Liver (tissue), 9 donors: Measurements from ENCODE around the gene SLC51B. TPM values are rescaled to one million over a fixed set of nuclear protein-coding genes. Genes with fewer than 3 reads are reported as not detected.

Experiments used
- DNase-seq: peaks from one replicate; pipeline ENCODE4 v3.0.0-alpha.2; 2017; ENCODE audit warnings: low spot score
- H3K27ac ChIP-seq, 2 donors: one replicate each; pipeline ENCODE4 v1.7.0; 2013; ENCODE audit warnings: inconsistent platforms in 2 of 2, low read length in 2 of 2, control low read depth in 1 of 2, low read depth in 1 of 2, mild to moderate bottlenecking in 1 of 2
- H3K27me3 ChIP-seq, 4 donors: one replicate each; pipeline versions ENCODE4 v1.6.1 to v1.7.0; 2013; ENCODE audit warnings: low read length in 3 of 4, inconsistent platforms in 1 of 4, mild to moderate bottlenecking in 1 of 4, moderate library complexity in 1 of 4; ENCODE audit not compliant: control insufficient read depth in 4 of 4, insufficient read depth in 4 of 4
- H3K36me3 ChIP-seq, 4 donors: one replicate each; pipeline versions ENCODE4 v1.6.1 to v1.7.0; 2013; ENCODE audit warnings: low read length in 3 of 4, mild to moderate bottlenecking in 3 of 4, low read depth in 1 of 4, moderate library complexity in 1 of 4; ENCODE audit not compliant: control insufficient read depth in 4 of 4, insufficient read depth in 3 of 4
- H3K4me1 ChIP-seq, 4 donors: one replicate each; pipeline versions ENCODE4 v1.6.1 to v1.7.0; 2013; ENCODE audit warnings: low read length in 3 of 4, mild to moderate bottlenecking in 3 of 4, moderate library complexity in 1 of 4; ENCODE audit not compliant: control insufficient read depth in 4 of 4, insufficient read depth in 4 of 4
- H3K4me3 ChIP-seq, 3 donors: one replicate each; pipeline versions ENCODE4 v1.6.1 to v1.7.0; 2013; ENCODE audit warnings: low read length in 3 of 3, control low read depth in 1 of 3, low read depth in 1 of 3, mild to moderate bottlenecking in 1 of 3
- H3K9ac ChIP-seq, 2 donors: one replicate each; pipeline ENCODE4 v1.7.0; 2013; ENCODE audit warnings: low read length in 2 of 2, mild to moderate bottlenecking in 2 of 2, moderate library complexity in 2 of 2, control low read depth in 1 of 2, low read depth in 1 of 2
- H3K9me3 ChIP-seq, 4 donors: one replicate each; pipeline versions ENCODE4 v1.6.1 to v1.7.0; 2013; ENCODE audit warnings: low read length in 3 of 4; ENCODE audit not compliant: control insufficient read depth in 4 of 4
- EGR1 ChIP-seq, 2 donors: IDR thresholded peaks; 2 replicates each; pipeline ENCODE4 v1.6.1; 2016 to 2018; ENCODE audit warnings: antibody characterized with exemption in 2 of 2, low read depth in 2 of 2
- FOXA1 ChIP-seq: IDR thresholded peaks from 2 replicates; pipeline ENCODE4 v1.6.1; 2016; ENCODE audit warnings: antibody characterized with exemption
- FOXA2 ChIP-seq: IDR thresholded peaks from 2 replicates; pipeline ENCODE4 v1.6.1; 2016; ENCODE audit warnings: antibody characterized with exemption
- GABPA ChIP-seq, 2 donors: IDR thresholded peaks in 1 of 2; conservative IDR thresholded peaks in 1 of 2; 2 replicates each; pipeline ENCODE4 v1.6.1; 2016; ENCODE audit warnings: antibody characterized with exemption in 2 of 2, mild to moderate bottlenecking in 1 of 2, moderate library complexity in 1 of 2
- HNF4A ChIP-seq, 2 donors: conservative IDR thresholded peaks; 2 replicates each; pipeline ENCODE4 v1.6.1; 2016; ENCODE audit warnings: antibody characterized with exemption in 2 of 2, mild to moderate bottlenecking in 2 of 2
- HNF4G ChIP-seq: IDR thresholded peaks from 2 replicates; pipeline ENCODE4 v1.6.1; 2016; ENCODE audit warnings: antibody characterized with exemption
- JUND ChIP-seq, 2 donors: IDR thresholded peaks; 2 replicates each; pipeline ENCODE4 v1.6.1; 2016; ENCODE audit warnings: antibody characterized with exemption in 2 of 2
- NR2F2 ChIP-seq: IDR thresholded peaks from 2 replicates; pipeline ENCODE4 v1.6.1; 2016; ENCODE audit warnings: antibody characterized with exemption
- RAD21 ChIP-seq, 2 donors: IDR thresholded peaks; 2 replicates each; pipeline ENCODE4 v1.6.1; 2016; ENCODE audit warnings: antibody characterized with exemption in 2 of 2, mild to moderate bottlenecking in 2 of 2
- REST ChIP-seq: IDR thresholded peaks from 2 replicates; pipeline ENCODE4 v1.6.1; 2016; ENCODE audit warnings: antibody characterized with exemption, mild to moderate bottlenecking
- RXRA ChIP-seq, 2 donors: IDR thresholded peaks; 2 replicates each; pipeline ENCODE4 v1.6.1; 2017 to 2018; ENCODE audit warnings: antibody characterized with exemption in 2 of 2, mild to moderate bottlenecking in 1 of 2
- SP1 ChIP-seq: IDR thresholded peaks from 2 replicates; pipeline ENCODE4 v1.6.1; 2018; ENCODE audit warnings: antibody characterized with exemption, mild to moderate bottlenecking
- TAF1 ChIP-seq: conservative IDR thresholded peaks from 2 replicates; pipeline ENCODE4 v1.6.1; 2016; ENCODE audit warnings: antibody characterized with exemption, mild to moderate bottlenecking
- YY1 ChIP-seq: IDR thresholded peaks from 2 replicates; pipeline ENCODE4 v1.6.1; 2016; ENCODE audit warnings: antibody characterized with exemption, mild to moderate bottlenecking
- WGBS: extraction: QIAGEN DNeasy Blood & Tissue Kit; methylation state at CpG from one replicate; pipeline ENCODE4 v1.1.7; 2013; 5-methylcytosine and 5-hydroxymethylcytosine counted together
- polyA plus RNA-seq, 2 donors: library from polyadenylated mRNA; stranded (reverse) in 1 of 2; unstranded in 1 of 2; fragments of 200-250 nt in 1 of 2; fragments of >200 nt in 1 of 2; fragmentation: Nextera tagmentation in 1 of 2; extraction: Ambion mirVana in 1 of 2; gene quantifications; one replicate each; pipeline versions ENCODE4 v1.2.1 to v1.2.3, GENCODE V29; 2013 to 2015
- total RNA-seq, 2 donors: library from RNA; depleted of rRNA; stranded (reverse); fragments of >200 nt; gene quantifications; one replicate each; pipeline ENCODE4 v1.2.3, GENCODE V29; 2014
- TF ChIP-seq, protein P1 (sequence below): IDR thresholded peaks from 2 replicates; pipeline ENCODE4 v1.6.1; 2016; ENCODE audit warnings: antibody characterized with exemption
- TF ChIP-seq, protein P2 (sequence below): IDR thresholded peaks from 2 replicates; pipeline ENCODE4 v1.6.1; 2016; ENCODE audit warnings: antibody characterized with exemption
- TF ChIP-seq, protein P3 (sequence below): fragments of 150-350 bp; IDR thresholded peaks from 2 replicates; pipeline ENCODE4 v1.5.1; 2017; ENCODE audit warnings: improper control_type of control experiment, low read depth, low read length; ENCODE audit not compliant: missing input control
- TF ChIP-seq, protein P4 (sequence below): IDR thresholded peaks from 2 replicates; pipeline ENCODE4 v1.6.1; 2016; ENCODE audit warnings: antibody characterized with exemption
- donor health status: healthy.
- donor health status: healthy.
- donor health status: healthy.
- donor health status: healthy.
- donor health status: healthy.

Gene SLC51B
- total and polyA plus RNA-seq, 4 donors, result 0.25 to 2.1 (median 1.1) TPM

- TF ChIP-seq, protein P1, sequence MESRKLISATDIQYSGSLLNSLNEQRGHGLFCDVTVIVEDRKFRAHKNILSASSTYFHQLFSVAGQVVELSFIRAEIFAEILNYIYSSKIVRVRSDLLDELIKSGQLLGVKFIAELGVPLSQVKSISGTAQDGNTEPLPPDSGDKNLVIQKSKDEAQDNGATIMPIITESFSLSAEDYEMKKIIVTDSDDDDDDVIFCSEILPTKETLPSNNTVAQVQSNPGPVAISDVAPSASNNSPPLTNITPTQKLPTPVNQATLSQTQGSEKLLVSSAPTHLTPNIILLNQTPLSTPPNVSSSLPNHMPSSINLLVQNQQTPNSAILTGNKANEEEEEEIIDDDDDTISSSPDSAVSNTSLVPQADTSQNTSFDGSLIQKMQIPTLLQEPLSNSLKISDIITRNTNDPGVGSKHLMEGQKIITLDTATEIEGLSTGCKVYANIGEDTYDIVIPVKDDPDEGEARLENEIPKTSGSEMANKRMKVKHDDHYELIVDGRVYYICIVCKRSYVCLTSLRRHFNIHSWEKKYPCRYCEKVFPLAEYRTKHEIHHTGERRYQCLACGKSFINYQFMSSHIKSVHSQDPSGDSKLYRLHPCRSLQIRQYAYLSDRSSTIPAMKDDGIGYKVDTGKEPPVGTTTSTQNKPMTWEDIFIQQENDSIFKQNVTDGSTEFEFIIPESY, result no peak
- TF ChIP-seq JUND (IDR thresholded peaks at IDR 0.05) (no peak), EGR1 (IDR thresholded peaks at IDR 0.05; ENCODE audit: low read depth in 2 of 2) (no peak), TAF1 (no peak), SP1 (no peak), REST (no peak), NR2F2 (no peak), HNF4A (conservative IDR thresholded peaks at IDR 0.05) (no peak), RXRA (IDR thresholded peaks at IDR 0.05) (no peak), HNF4G (no peak), RAD21 (IDR thresholded peaks at IDR 0.05) (no peak), FOXA1 (no peak), FOXA2 (no peak), YY1 (no peak), GABPA (IDR thresholded peaks at IDR 0.05 in 1 of 2, conservative IDR thresholded peaks at IDR 0.05 in 1 of 2) (no peak)
- TF ChIP-seq, protein P2, sequence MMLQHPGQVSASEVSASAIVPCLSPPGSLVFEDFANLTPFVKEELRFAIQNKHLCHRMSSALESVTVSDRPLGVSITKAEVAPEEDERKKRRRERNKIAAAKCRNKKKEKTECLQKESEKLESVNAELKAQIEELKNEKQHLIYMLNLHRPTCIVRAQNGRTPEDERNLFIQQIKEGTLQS, result no peak
- TF ChIP-seq, protein P3, sequence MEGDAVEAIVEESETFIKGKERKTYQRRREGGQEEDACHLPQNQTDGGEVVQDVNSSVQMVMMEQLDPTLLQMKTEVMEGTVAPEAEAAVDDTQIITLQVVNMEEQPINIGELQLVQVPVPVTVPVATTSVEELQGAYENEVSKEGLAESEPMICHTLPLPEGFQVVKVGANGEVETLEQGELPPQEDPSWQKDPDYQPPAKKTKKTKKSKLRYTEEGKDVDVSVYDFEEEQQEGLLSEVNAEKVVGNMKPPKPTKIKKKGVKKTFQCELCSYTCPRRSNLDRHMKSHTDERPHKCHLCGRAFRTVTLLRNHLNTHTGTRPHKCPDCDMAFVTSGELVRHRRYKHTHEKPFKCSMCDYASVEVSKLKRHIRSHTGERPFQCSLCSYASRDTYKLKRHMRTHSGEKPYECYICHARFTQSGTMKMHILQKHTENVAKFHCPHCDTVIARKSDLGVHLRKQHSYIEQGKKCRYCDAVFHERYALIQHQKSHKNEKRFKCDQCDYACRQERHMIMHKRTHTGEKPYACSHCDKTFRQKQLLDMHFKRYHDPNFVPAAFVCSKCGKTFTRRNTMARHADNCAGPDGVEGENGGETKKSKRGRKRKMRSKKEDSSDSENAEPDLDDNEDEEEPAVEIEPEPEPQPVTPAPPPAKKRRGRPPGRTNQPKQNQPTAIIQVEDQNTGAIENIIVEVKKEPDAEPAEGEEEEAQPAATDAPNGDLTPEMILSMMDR, result no peak
- TF ChIP-seq, protein P4, sequence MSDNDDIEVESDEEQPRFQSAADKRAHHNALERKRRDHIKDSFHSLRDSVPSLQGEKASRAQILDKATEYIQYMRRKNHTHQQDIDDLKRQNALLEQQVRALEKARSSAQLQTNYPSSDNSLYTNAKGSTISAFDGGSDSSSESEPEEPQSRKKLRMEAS, result no peak
- H3K4me1 ChIP-seq, result peaks cover 0 to 5% (median 2%) of the 10 kb centered on the region in 4 donors
- DNase-seq, result no peak
- no peaks in the 10 kb centered on the region for H3K9me3 ChIP-seq
- no peaks in the 10 kb centered on the region for H3K27me3 ChIP-seq
- no peak overlapping the region for H3K9ac ChIP-seq
- no peak overlapping the region for H3K27ac ChIP-seq
- 60% methylated on average over 85 of the region's 85 CpGs for WGBS
- H3K36me3 ChIP-seq, result no peaks in the 10 kb centered on the region
- H3K4me3 ChIP-seq, result no peak overlapping the region
Observed at GRCh38 chr15:65077291-65077980, 32.2 kb downstream of the SLC51B start.
